Endothelial cell of umbilical vein (primary cell): ENCODE results near the gene ADARB2. TPM values are rescaled to one million over a fixed set of nuclear protein-coding genes. Genes with fewer than 3 reads are reported as not detected.

Experiments used
- BruUV-seq: library from RNA; stranded (reverse); fragments of 400-500 nt; replicated peaks from 2 replicates; lab custom pipeline; 2021; lab: Mats Ljungman, UMichigan
- CTCF ChIA-PET: fragments of 300-600, 350-600 bp; sonication (Branson Sonifier 250); formaldehyde crosslinking; loops from one replicate; lab custom pipeline; 2021; ENCODE audit warnings: antibody characterized with exemption, inconsistent platforms; lab: Charles Lee
- POLR2A ChIA-PET: fragments of 300-600, 350-600 bp; sonication (Branson Sonifier 250); formaldehyde crosslinking; loops from one replicate; lab custom pipeline; 2021; ENCODE audit warnings: antibody characterized with exemption, inconsistent platforms; lab: Charles Lee
- DNase-seq: peaks from one replicate; pipeline ENCODE4 v3.0.0-alpha.2; 2011; ENCODE audit warnings: low read depth, low spot score
- FAIRE-seq: peaks from 2 replicates; lab custom pipeline; 2011; peaks lifted over from hg19 to GRCh38; lab: Jason Lieb, UNC
- H2AFZ ChIP-seq: 2 replicates; pipeline ENCODE4 v1.6.0; 2012; ENCODE audit warnings: low read depth, low read length, control low read depth, inconsistent platforms
- H3K27ac ChIP-seq: 2 replicates; pipeline ENCODE4 v1.5.1; 2011; ENCODE audit warnings: low read depth, mild to moderate bottlenecking, control low read depth, low read length, moderate library complexity; ENCODE audit not compliant: insufficient read depth
- H3K27me3 ChIP-seq, 2 experiments: 2 replicates each; pipeline versions ENCODE4 v1.6.0 to v1.6.1; 2011; ENCODE audit warnings: low read length in 2 of 2, mixed read lengths in 1 of 2; ENCODE audit not compliant: control insufficient read depth in 2 of 2, insufficient read depth in 2 of 2
- H3K36me3 ChIP-seq, 2 experiments: 2 replicates in 1 of 2; 3 replicates in 1 of 2; pipeline ENCODE4 v1.5.1; 2011; ENCODE audit warnings: low read length in 2 of 2, mild to moderate bottlenecking in 1 of 2, moderate library complexity in 1 of 2; ENCODE audit not compliant: control insufficient read depth in 2 of 2, insufficient read depth in 2 of 2; ENCODE audit errors: extremely low read depth in 1 of 2
- H3K4me1 ChIP-seq: 3 replicates; pipeline ENCODE4 v1.5.1; 2011; ENCODE audit warnings: mild to moderate bottlenecking, low read length; ENCODE audit not compliant: control insufficient read depth, insufficient read depth; ENCODE audit errors: extremely low read depth
- H3K4me2 ChIP-seq: 2 replicates; pipeline ENCODE4 v1.6.1; 2011; ENCODE audit warnings: low read length, control low read depth, mixed read lengths; ENCODE audit not compliant: insufficient read depth
- H3K4me3 ChIP-seq, 3 experiments: fragments of 200-600 bp in 1 of 3; sonication (generic), shearing (Covaris generic) in 1 of 3; replicated peaks in 1 of 3; 2 replicates each; pipeline ENCODE4 v1.5.1; 2011 to 2016; ENCODE audit warnings: control low read depth in 3 of 3, low read length in 3 of 3, mild to moderate bottlenecking in 2 of 3, inconsistent platforms in 1 of 3, low read depth in 1 of 3, moderate library complexity in 1 of 3; ENCODE audit not compliant: insufficient read depth in 1 of 3
- H3K79me2 ChIP-seq: 2 replicates; pipeline ENCODE4 v1.6.0; 2012; ENCODE audit warnings: low read length, inconsistent platforms; ENCODE audit not compliant: control insufficient read depth, insufficient read depth
- H3K9ac ChIP-seq: replicated peaks from 2 replicates; pipeline ENCODE3; 2011; ENCODE audit warnings: low read length, control low read depth; ENCODE audit not compliant: insufficient read depth; ENCODE audit errors: extremely low read depth
- H3K9me1 ChIP-seq: replicated peaks from 3 replicates; pipeline ENCODE4 v1.6.0; 2011; ENCODE audit warnings: mild to moderate bottlenecking, low read length; ENCODE audit not compliant: control insufficient read depth, insufficient read depth; ENCODE audit errors: extremely low read depth
- H3K9me3 ChIP-seq: replicated peaks from 2 replicates; pipeline ENCODE4 v1.5.1; 2012; ENCODE audit warnings: low read length, inconsistent platforms; ENCODE audit not compliant: control insufficient read depth, insufficient read depth
- H4K20me1 ChIP-seq: replicated peaks from 2 replicates; pipeline ENCODE3; 2011; ENCODE audit warnings: mild to moderate bottlenecking, low read length; ENCODE audit not compliant: control insufficient read depth, insufficient read depth; ENCODE audit errors: extremely low read depth
- CTCF ChIP-seq, 2 donors: IDR thresholded peaks; 1 replicate in 1 of 2; 2 replicates in 1 of 2; pipeline ENCODE4 v1.5.1; 2011; ENCODE audit warnings: low read length in 2 of 2, mild to moderate bottlenecking in 2 of 2, moderate library complexity in 2 of 2, control low read depth in 1 of 2, inconsistent platforms in 1 of 2, low read depth in 1 of 2; ENCODE audit not compliant: insufficient read depth in 1 of 2; ENCODE audit errors: extremely low read depth in 1 of 2
- EZH2 ChIP-seq: IDR thresholded peaks from 2 replicates; pipeline ENCODE4 v1.6.1; 2012; ENCODE audit warnings: borderline replicate concordance, low read depth, mild to moderate bottlenecking, moderate library complexity, low read length, inconsistent platforms; ENCODE audit not compliant: severe bottlenecking
- FOS ChIP-seq: IDR thresholded peaks from 2 replicates; pipeline ENCODE4 v1.6.1; 2011; ENCODE audit warnings: mild to moderate bottlenecking, low read length, moderate library complexity, borderline replicate concordance; ENCODE audit not compliant: insufficient read depth
- GATA2 ChIP-seq: IDR thresholded peaks from 2 replicates; pipeline ENCODE4 v1.7.0; 2011; ENCODE audit warnings: low read depth, mild to moderate bottlenecking, moderate library complexity, mixed read lengths, low read length; ENCODE audit not compliant: insufficient read length, insufficient read depth
- JUN ChIP-seq: IDR thresholded peaks from 2 replicates; pipeline ENCODE4 v1.6.1; 2011; ENCODE audit warnings: borderline replicate concordance, low read depth; ENCODE audit not compliant: insufficient read length, insufficient read depth
- MYC ChIP-seq: IDR thresholded peaks from one replicate; pipeline ENCODE4 v1.6.1; 2011; ENCODE audit warnings: mild to moderate bottlenecking, low read depth, low read length
- POLR2A ChIP-seq: IDR thresholded peaks from 2 replicates; pipeline ENCODE4 v1.6.1; 2012; ENCODE audit warnings: low read depth, mild to moderate bottlenecking, control low read depth, low read length
- POLR2AphosphoS5 ChIP-seq: IDR thresholded peaks from 2 replicates; pipeline ENCODE4 v1.6.1; 2012; ENCODE audit warnings: low read depth, mild to moderate bottlenecking, control low read depth, low read length, moderate library complexity; ENCODE audit not compliant: insufficient read depth
- dilution Hi-C: fragments of 300-500 bp; cut with MboI; formaldehyde crosslinking; loops from one replicate; pipeline ENCODE4 v1.15.0; 2019; ENCODE audit warnings: low sequenced_read_pairs; ENCODE audit not compliant: extremely low pct_ligation_motif_present
- intact Hi-C: fragments of 100-400 bp; cut with micrococcal nuclease; formaldehyde crosslinking; loops from one replicate; pipeline ENCODE4 v1.10.0; 2022
- polyA plus RNA-seq, 4 experiments: library from polyadenylated mRNA; depleted of rRNA in 3 of 4; stranded (reverse) in 3 of 4; unstranded in 1 of 4; fragments of >200 nt; gene quantifications; 2 replicates each; pipeline versions ENCODE4 v1.2.1 to v1.2.3, GENCODE V29; 2011 to 2012; ENCODE audit warnings: missing spikeins in 1 of 4
- total RNA-seq: library from RNA; stranded (reverse); gene quantifications from 2 replicates; pipeline ENCODE4 v1.2.3, GENCODE V29; 2021
- TF ChIP-seq, protein P1 (sequence below): IDR thresholded peaks from 2 replicates; pipeline ENCODE4 v1.6.1; 2011; ENCODE audit not compliant: insufficient read depth, insufficient read length

The ADARB2 gene
- total and polyA plus RNA-seq, 2 donors (not counting 3 experiments of a cell fraction or from before 2014, with no cell fraction given): not detected

- CTCF ChIA-PET: no interaction called here
- H3K27me3 ChIP-seq: no peaks in the 10 kb centered on the region
- H3K4me1 ChIP-seq: no peaks in the 10 kb centered on the region
- POLR2A ChIA-PET: no interaction called here
- H3K4me2 ChIP-seq: no peak overlapping the region
- no peak for TF ChIP-seq POLR2AphosphoS5
- no peak for TF ChIP-seq JUN
- TF ChIP-seq, protein P1, sequence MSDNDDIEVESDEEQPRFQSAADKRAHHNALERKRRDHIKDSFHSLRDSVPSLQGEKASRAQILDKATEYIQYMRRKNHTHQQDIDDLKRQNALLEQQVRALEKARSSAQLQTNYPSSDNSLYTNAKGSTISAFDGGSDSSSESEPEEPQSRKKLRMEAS: no peak
- no peak for TF ChIP-seq EZH2
- no peak for TF ChIP-seq POLR2A
- TF ChIP-seq FOS: no peak
- no peak for TF ChIP-seq MYC
- TF ChIP-seq GATA2: no peak
- TF ChIP-seq CTCF (IDR thresholded peaks at IDR 0.05; ENCODE audit: extremely low read depth in 1 of 2, insufficient read depth in 1 of 2, low read depth in 1 of 2, low read length in 2 of 2): no peak
- H3K36me3 ChIP-seq: no peaks in the 10 kb centered on the region
- H3K9me3 ChIP-seq: peaks cover 5% of the 10 kb centered on the region
- no peak for DNase-seq
- H3K9ac ChIP-seq: no peak overlapping the region
- intact Hi-C loops (no loop called here), dilution Hi-C loops (no loop called here)
- no peaks in the 10 kb centered on the region for H4K20me1 ChIP-seq
- H3K27ac ChIP-seq: no peak overlapping the region
- H3K9me1 ChIP-seq: no peaks in the 10 kb centered on the region
- H3K79me2 ChIP-seq: no peaks in the 10 kb centered on the region
- H2AFZ ChIP-seq: no peak overlapping the region
- BruUV-seq: no TSS peak
- H3K4me3 ChIP-seq: no peak overlapping the region
- no peak for FAIRE-seq
These were observed 63.6 kb downstream of the ADARB2 start for GRCh38 chr10:1673568-1674345.
